MCF 10A (cell line): ENCODE data around the gene SORCS1. TPM values are rescaled to one million over a fixed set of nuclear protein-coding genes. Genes with fewer than 3 reads are reported as not detected.

Experiments used
- BruUV-seq: library from RNA; stranded (reverse); fragments of 400-500 nt; replicated peaks from 2 replicates; lab custom pipeline; 2021; lab: Mats Ljungman, UMichigan
- CTCF ChIA-PET: fragments of 300-600 bp; sonication (Branson Sonifier 250); formaldehyde crosslinking; extraction: SDS; loops from one replicate; lab custom pipeline; 2021; ENCODE audit warnings: antibody characterized with exemption, inconsistent platforms; lab: Yijun Ruan, JAX
- POLR2A ChIA-PET: fragments of 300-600, 350-650 bp; sonication (Branson Sonifier 250); formaldehyde crosslinking; extraction: SDS; loops from one replicate; lab custom pipeline; 2020; ENCODE audit warnings: antibody characterized with exemption, inconsistent platforms; lab: Yijun Ruan, JAX
- DNase-seq: peaks from one replicate; pipeline ENCODE4 v3.0.0-alpha.2; 2018; ENCODE audit not compliant: unreplicated experiment
- H3K27ac Mint-ChIP-seq: one replicate; pipeline ENCODE4 v1.8.0; 2022; ENCODE audit warnings: mild to moderate bottlenecking, low read depth, mixed read lengths; ENCODE audit not compliant: unreplicated experiment
- H3K27me3 Mint-ChIP-seq: one replicate; pipeline ENCODE4 v1.8.0; 2022; ENCODE audit warnings: mixed read lengths; ENCODE audit not compliant: insufficient read depth, unreplicated experiment
- H3K36me3 Mint-ChIP-seq: one replicate; pipeline ENCODE4 v1.8.0; 2022; ENCODE audit warnings: mild to moderate bottlenecking, moderate library complexity, mixed read lengths; ENCODE audit not compliant: insufficient read depth, unreplicated experiment
- H3K4me1 Mint-ChIP-seq: one replicate; pipeline ENCODE4 v1.8.0; 2022; ENCODE audit warnings: mixed read lengths; ENCODE audit not compliant: insufficient read depth, unreplicated experiment
- H3K4me3 Mint-ChIP-seq: one replicate; pipeline ENCODE4 v1.8.0; 2022; ENCODE audit warnings: mild to moderate bottlenecking, moderate library complexity, mixed read lengths; ENCODE audit not compliant: unreplicated experiment
- H3K9me3 Mint-ChIP-seq: one replicate; pipeline ENCODE4 v1.8.0; 2022; ENCODE audit warnings: mixed read lengths; ENCODE audit not compliant: unreplicated experiment
- CTCF ChIP-seq: fragments of 200-600 bp; IDR thresholded peaks from one replicate; pipeline ENCODE4 v1.8.0; 2022; ENCODE audit warnings: antibody characterized with exemption, mild to moderate bottlenecking; ENCODE audit not compliant: unreplicated experiment
- intact Hi-C: fragments of 100-400 bp; cut with micrococcal nuclease; formaldehyde crosslinking; loops from 2 replicates; pipeline ENCODE4 v1.14.1; 2022
- total RNA-seq: library from RNA; stranded (reverse); gene quantifications from 2 replicates; pipeline ENCODE4 v1.2.3, GENCODE V29; 2022

SORCS1 gene
- total RNA-seq, 1 experiment from 2014 or later, result 0.54 TPM

GRCh38 chr10:106959521-106959920, 205.0 kb downstream of the SORCS1 start:
- CTCF ChIA-PET, result interaction anchor here (0.6 kb wide), 1 partner anchor 968 kb away, joined by 3 read pairs; no protein-coding TSS in a partner anchor
- H3K4me3 Mint-ChIP-seq, result no peak overlapping the region

GRCh38 chr10:106958589-106959361, 205.7 kb downstream of the SORCS1 start:
- ChIA-PET CTCF (no interaction called here), POLR2A (no interaction called here)
- no peaks in the 10 kb centered on the region for H3K36me3 Mint-ChIP-seq
- H3K9me3 Mint-ChIP-seq, result peaks cover 7% of the 10 kb centered on the region
- H3K4me1 Mint-ChIP-seq, result peaks cover 9% of the 10 kb centered on the region
- H3K27me3 Mint-ChIP-seq, result no peaks in the 10 kb centered on the region
- intact Hi-C loops, result no loop called here
- DNase-seq, result no peak
- H3K27ac Mint-ChIP-seq, result no peak overlapping the region
- BruUV-seq, result no TSS peak
- H3K4me3 Mint-ChIP-seq, result no peak overlapping the region
- TF ChIP-seq CTCF, result no peak

More at GRCh38 chr10:106959521-106959920, 205.0 kb downstream of the SORCS1 start:
- intact Hi-C loops, result no loop called here
- no peaks in the 10 kb centered on the region for H3K27me3 Mint-ChIP-seq
- no TSS peak for BruUV-seq
- no peak overlapping the region for H3K27ac Mint-ChIP-seq
- H3K36me3 Mint-ChIP-seq, result no peaks in the 10 kb centered on the region
- peaks cover 9% of the 10 kb centered on the region for H3K4me1 Mint-ChIP-seq
- H3K9me3 Mint-ChIP-seq, result peaks cover 7% of the 10 kb centered on the region
- POLR2A ChIA-PET, result no interaction called here
- TF ChIP-seq CTCF, result no peak
- no peak for DNase-seq

GRCh38 chr10:106957823-106958588, 206.5 kb downstream of the SORCS1 start:
- Mint-ChIP-seq H3K27ac (no peak overlapping the region), H3K27me3 (no peaks in the 10 kb centered on the region), H3K36me3 (no peaks in the 10 kb centered on the region), H3K4me3 (no peak overlapping the region), H3K9me3 (peaks cover 6% of the 10 kb centered on the region), H3K4me1 (peaks cover 9% of the 10 kb centered on the region)
- POLR2A ChIA-PET, result no interaction called here
- CTCF ChIA-PET, result no interaction called here
- BruUV-seq, result no TSS peak
- TF ChIP-seq CTCF, result no peak
- DNase-seq, result no peak
- intact Hi-C loops, result no loop called here
